ENCODE results near the gene SIAH3. TPM values are rescaled to one million over a fixed set of nuclear protein-coding genes. Genes with fewer than 3 reads are reported as not detected.

SIAH3 gene
- total RNA-seq, 2 experiments from 2014 or later: 1.3 to 1.6 TPM

- no peaks in the 10 kb centered on the region for H3K4me1 Mint-ChIP-seq (ENCODE audit: low read depth)
- H3K27ac Mint-ChIP-seq: no peak overlapping the region
- POLR2A ChIA-PET: interaction anchor here (0.9 kb wide), 1 partner anchor 315 kb away, joined by 3 read pairs; no protein-coding TSS in a partner anchor
- CTCF ChIA-PET: no interaction called here
- intact Hi-C loops (cut with DNase I, micrococcal nuclease): loop anchor here in 1 of 2 experiments (5.0 kb wide), 1 partner anchor 317 kb away; no protein-coding TSS in a partner anchor
- H3K27ac ChIP-seq (ENCODE audit: low read depth in 1 of 2, low read length in 2 of 2): no peak overlapping the region
- no peaks in the 10 kb centered on the region for H3K27me3 Mint-ChIP-seq
- H3K36me3 Mint-ChIP-seq (ENCODE audit: low read depth): no peaks in the 10 kb centered on the region
- no peaks in the 10 kb centered on the region for H3K9me3 ChIP-seq (ENCODE audit: control insufficient read depth in 1 of 2, insufficient read depth in 1 of 2, low read length in 2 of 2)
- no peaks in the 10 kb centered on the region for H3K27me3 ChIP-seq (ENCODE audit: control insufficient read depth in 1 of 2, insufficient read depth in 2 of 2, low read length in 2 of 2)
- TF ChIP-seq CTCF (IDR thresholded peaks at IDR 0.05): no peak
- H3K9me3 Mint-ChIP-seq: no peaks in the 10 kb centered on the region
- no peak for DNase-seq
- no peak overlapping the region for H3K4me3 Mint-ChIP-seq
- H3K36me3 ChIP-seq (ENCODE audit: insufficient read depth, low read length): no peaks in the 10 kb centered on the region
- ATAC-seq (ENCODE audit: poor library complexity): no peak
- no peak overlapping the region for H3K4me3 ChIP-seq (ENCODE audit: low read length)
- H3K4me1 ChIP-seq (ENCODE audit: insufficient read depth, low read length): peaks cover 4% of the 10 kb centered on the region
Measured at GRCh38 chr13:45809801-45810394, 41.7 kb downstream of the SIAH3 start.

- POLR2A ChIA-PET: no interaction called here
- Mint-ChIP-seq H3K9me3 (no peaks in the 10 kb centered on the region), H3K27me3 (no peaks in the 10 kb centered on the region), H3K4me3 (no peak overlapping the region), H3K4me1 (ENCODE audit: low read depth) (no peaks in the 10 kb centered on the region), H3K36me3 (ENCODE audit: low read depth) (no peaks in the 10 kb centered on the region), H3K27ac (no peak overlapping the region)
- no peak for ATAC-seq (ENCODE audit: poor library complexity)
- Histone ChIP-seq H3K27ac (ENCODE audit: low read depth in 1 of 2, low read length in 2 of 2) (no peak overlapping the region), H3K4me1 (ENCODE audit: insufficient read depth, low read length) (peaks cover 4% of the 10 kb centered on the region), H3K9me3 (ENCODE audit: control insufficient read depth in 1 of 2, insufficient read depth in 1 of 2, low read length in 2 of 2) (no peaks in the 10 kb centered on the region), H3K36me3 (ENCODE audit: insufficient read depth, low read length) (no peaks in the 10 kb centered on the region), H3K27me3 (ENCODE audit: control insufficient read depth in 1 of 2, insufficient read depth in 2 of 2, low read length in 2 of 2) (no peaks in the 10 kb centered on the region), H3K4me3 (ENCODE audit: low read length) (no peak overlapping the region)
- no peak for DNase-seq
- no peak for TF ChIP-seq CTCF (IDR thresholded peaks at IDR 0.05)
- intact Hi-C loops (cut with DNase I, micrococcal nuclease): loop anchor here in 1 of 2 experiments (5.0 kb wide), 1 partner anchor 318 kb away; no protein-coding TSS in a partner anchor
- CTCF ChIA-PET: no interaction called here
Measured at GRCh38 chr13:45808925-45809324, 42.6 kb downstream of the SIAH3 start.

GRCh38 chr13:45807520-45808099, 43.9 kb downstream of the SIAH3 start:
- no peak overlapping the region for H3K4me3 Mint-ChIP-seq
- H3K27ac Mint-ChIP-seq: no peak overlapping the region
- H3K4me1 Mint-ChIP-seq (ENCODE audit: low read depth): no peaks in the 10 kb centered on the region
- POLR2A ChIA-PET: interaction anchor here (0.5 to 0.7 kb wide), 3 partner anchors 46 to 1025 kb away, joined by 3 to 4 read pairs (median 3); no protein-coding TSS in a partner anchor
- intact Hi-C loops (cut with DNase I, micrococcal nuclease): loop anchor here in 1 of 2 experiments (2.0 to 5.0 kb wide), 2 partner anchors 320 to 513 kb away; no protein-coding TSS in a partner anchor
- ATAC-seq (ENCODE audit: poor library complexity) (no peak), DNase-seq (peak in 8 of 14 experiments; percentile 3 to 58 (median 21))
- no peak overlapping the region for H3K27ac ChIP-seq (ENCODE audit: low read depth in 1 of 2, low read length in 2 of 2)
- H3K27me3 ChIP-seq (ENCODE audit: control insufficient read depth in 1 of 2, insufficient read depth in 2 of 2, low read length in 2 of 2): no peaks in the 10 kb centered on the region
- no peaks in the 10 kb centered on the region for H3K36me3 ChIP-seq (ENCODE audit: insufficient read depth, low read length)
- H3K27me3 Mint-ChIP-seq: no peaks in the 10 kb centered on the region
- H3K4me1 ChIP-seq (ENCODE audit: insufficient read depth, low read length): peaks cover 4% of the 10 kb centered on the region
- CTCF ChIA-PET: interaction anchor here (1.0 kb wide), 1 partner anchor 72 kb away, joined by 3 read pairs; no protein-coding TSS in a partner anchor
- H3K9me3 ChIP-seq (ENCODE audit: control insufficient read depth in 1 of 2, insufficient read depth in 1 of 2, low read length in 2 of 2): no peaks in the 10 kb centered on the region
- no peaks in the 10 kb centered on the region for H3K36me3 Mint-ChIP-seq (ENCODE audit: low read depth)
- peak; percentile 58 for TF ChIP-seq CTCF (IDR thresholded peaks at IDR 0.05)
- no peaks in the 10 kb centered on the region for H3K9me3 Mint-ChIP-seq
- H3K4me3 ChIP-seq (ENCODE audit: low read length): no peak overlapping the region

Measured in CD4-positive, alpha-beta T cell (primary cell).